Lung (tissue), 12 donors: ENCODE data around the gene RND3. TPM values are rescaled to one million over a fixed set of nuclear protein-coding genes. Genes with fewer than 3 reads are reported as not detected.
A peak's percentile ranks its signal among the peaks of the same experiment; 100 is the strongest.

Experiments used
- ATAC-seq: fragments of 200-7000 bp; cut with Tn5 transposase; one replicate; pipeline ENCODE4 v1.9.1; 2020; ENCODE audit warnings: moderate number of reproducible peaks; ENCODE audit not compliant: insufficient read depth, low FRiP score
- DNase-seq, 3 donors: peaks; one replicate each; pipeline ENCODE4 v3.0.0-alpha.2; 2013 to 2017
- H3K27ac ChIP-seq, 2 donors: one replicate each; pipeline ENCODE4 v1.5.1; 2013; ENCODE audit warnings: mild to moderate bottlenecking in 2 of 2, moderate library complexity in 2 of 2, control low read depth in 1 of 2, inconsistent platforms in 1 of 2, low read depth in 1 of 2, low read length in 1 of 2
- H3K27me3 ChIP-seq, 3 donors: one replicate each; pipeline ENCODE4 v1.5.1; 2013; ENCODE audit warnings: low read length in 2 of 3; ENCODE audit not compliant: control insufficient read depth in 3 of 3, insufficient read depth in 3 of 3
- H3K36me3 ChIP-seq, 4 donors: one replicate each; pipeline ENCODE4 v1.5.1; 2013; ENCODE audit warnings: low read length in 4 of 4, mild to moderate bottlenecking in 1 of 4, moderate library complexity in 1 of 4; ENCODE audit not compliant: control insufficient read depth in 4 of 4, insufficient read depth in 4 of 4
- H3K4me1 ChIP-seq, 5 donors: one replicate each; pipeline ENCODE4 v1.5.1; 2013; ENCODE audit warnings: low read length in 5 of 5, mild to moderate bottlenecking in 2 of 5, moderate library complexity in 1 of 5; ENCODE audit not compliant: control insufficient read depth in 5 of 5, insufficient read depth in 5 of 5
- H3K4me3 ChIP-seq: one replicate; pipeline ENCODE4 v1.5.1; 2013; ENCODE audit warnings: mild to moderate bottlenecking, control low read depth, moderate library complexity
- H3K9ac ChIP-seq, 2 donors: one replicate each; pipeline ENCODE4 v1.5.1; 2013; ENCODE audit warnings: low read length in 2 of 2, control low read depth in 1 of 2; ENCODE audit not compliant: insufficient read depth in 1 of 2
- H3K9me3 ChIP-seq, 4 donors: one replicate each; pipeline ENCODE4 v1.5.1; 2013; ENCODE audit warnings: low read length in 3 of 4, mild to moderate bottlenecking in 1 of 4, moderate library complexity in 1 of 4; ENCODE audit not compliant: control insufficient read depth in 4 of 4, insufficient read depth in 3 of 4
- WGBS, 2 donors: extraction: QIAGEN DNeasy Blood & Tissue Kit; methylation state at CpG; one replicate each; pipeline ENCODE4 v1.1.7; 2013; 5-methylcytosine and 5-hydroxymethylcytosine counted together
- polyA plus RNA-seq, 2 donors: library from polyadenylated mRNA; stranded (reverse); fragments of 200-250 nt; gene quantifications; one replicate each; pipeline ENCODE4 v1.2.1, GENCODE V29; 2013
- total RNA-seq, 2 donors: library from RNA; depleted of rRNA in 1 of 2; stranded (reverse); fragments of >200 nt in 1 of 2; gene quantifications; one replicate each; pipeline ENCODE4 v1.2.1, GENCODE V29; 2014 to 2021
- TF ChIP-seq, protein P1 (sequence below): IDR thresholded peaks from 2 replicates; pipeline ENCODE4 v1.5.1; 2012; ENCODE audit warnings: mild to moderate bottlenecking; ENCODE audit errors: control extremely low read depth, extremely low read depth
- donor health status: control.
- donor health status: control.
- donor health status: Bipolar disorder and iron deficiency.
- donor health status: healthy.
- donor health status: DM: yes; HTN: yes; CAD: no.

RND3 gene
- total and polyA plus RNA-seq, 4 donors, result 23.5 to 43.7 (median 33.4) TPM

DNA sequence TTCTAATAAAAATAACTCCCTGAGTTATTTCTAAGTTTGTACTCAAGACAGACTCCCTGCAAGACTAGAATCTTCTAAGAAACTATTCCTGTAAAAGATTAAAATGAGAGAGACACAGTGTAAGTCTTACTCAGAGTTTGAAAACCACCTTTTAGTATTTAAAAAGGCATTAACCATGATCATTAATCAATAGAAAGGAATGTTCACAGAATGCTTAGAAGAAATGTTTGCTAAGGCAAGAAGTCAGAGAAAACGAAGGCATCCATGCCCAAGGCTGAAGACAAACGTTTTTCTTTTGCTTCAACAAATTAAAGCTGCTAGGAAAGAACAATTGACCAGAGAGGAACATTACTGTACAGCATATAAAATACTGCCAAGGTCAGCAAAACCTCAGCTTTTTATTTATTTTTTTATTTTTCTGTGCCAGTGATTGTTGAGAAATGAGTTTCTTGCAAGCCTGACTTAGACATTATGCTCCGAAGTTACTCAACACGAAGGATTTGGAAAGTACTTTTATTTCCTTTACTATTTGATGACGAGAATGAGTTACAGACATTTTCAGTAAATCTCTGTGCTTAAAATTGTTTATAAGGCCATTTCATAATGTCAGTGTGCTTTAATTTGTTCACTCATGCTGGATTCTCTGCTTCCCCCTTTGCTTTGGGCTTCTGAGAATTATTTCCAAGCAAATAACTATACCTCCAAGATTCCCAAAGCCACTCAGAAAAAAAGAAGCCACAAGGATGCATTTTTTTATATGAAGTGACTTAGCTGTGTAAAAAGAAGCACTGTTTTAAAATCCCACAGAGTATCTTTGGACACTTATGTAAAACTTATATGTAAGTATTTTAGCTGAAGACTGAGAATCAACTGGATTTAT is 20.5 kb downstream of the RND3 start:
- peak overlapping the region in 1 of 2 donors; percentile 0 for H3K9ac ChIP-seq
- TF ChIP-seq, protein P1, sequence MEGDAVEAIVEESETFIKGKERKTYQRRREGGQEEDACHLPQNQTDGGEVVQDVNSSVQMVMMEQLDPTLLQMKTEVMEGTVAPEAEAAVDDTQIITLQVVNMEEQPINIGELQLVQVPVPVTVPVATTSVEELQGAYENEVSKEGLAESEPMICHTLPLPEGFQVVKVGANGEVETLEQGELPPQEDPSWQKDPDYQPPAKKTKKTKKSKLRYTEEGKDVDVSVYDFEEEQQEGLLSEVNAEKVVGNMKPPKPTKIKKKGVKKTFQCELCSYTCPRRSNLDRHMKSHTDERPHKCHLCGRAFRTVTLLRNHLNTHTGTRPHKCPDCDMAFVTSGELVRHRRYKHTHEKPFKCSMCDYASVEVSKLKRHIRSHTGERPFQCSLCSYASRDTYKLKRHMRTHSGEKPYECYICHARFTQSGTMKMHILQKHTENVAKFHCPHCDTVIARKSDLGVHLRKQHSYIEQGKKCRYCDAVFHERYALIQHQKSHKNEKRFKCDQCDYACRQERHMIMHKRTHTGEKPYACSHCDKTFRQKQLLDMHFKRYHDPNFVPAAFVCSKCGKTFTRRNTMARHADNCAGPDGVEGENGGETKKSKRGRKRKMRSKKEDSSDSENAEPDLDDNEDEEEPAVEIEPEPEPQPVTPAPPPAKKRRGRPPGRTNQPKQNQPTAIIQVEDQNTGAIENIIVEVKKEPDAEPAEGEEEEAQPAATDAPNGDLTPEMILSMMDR, result no peak
- no peak for ATAC-seq
- no peak overlapping the region for H3K27ac ChIP-seq
- WGBS, 2 donors, result 60 to 62% methylated on average over 5 of the region's 5 CpGs
- peak in 2 of 3 donors; percentile 77 for DNase-seq
- peaks cover 0 to 42% (median 15%) of the 10 kb centered on the region in 4 donors for H3K36me3 ChIP-seq
- no peaks in the 10 kb centered on the region for H3K27me3 ChIP-seq
- peaks cover 0 to 35% (median 4%) of the 10 kb centered on the region in 5 donors for H3K4me1 ChIP-seq
- no peaks in the 10 kb centered on the region for H3K9me3 ChIP-seq
- no peak overlapping the region for H3K4me3 ChIP-seq

DNA sequence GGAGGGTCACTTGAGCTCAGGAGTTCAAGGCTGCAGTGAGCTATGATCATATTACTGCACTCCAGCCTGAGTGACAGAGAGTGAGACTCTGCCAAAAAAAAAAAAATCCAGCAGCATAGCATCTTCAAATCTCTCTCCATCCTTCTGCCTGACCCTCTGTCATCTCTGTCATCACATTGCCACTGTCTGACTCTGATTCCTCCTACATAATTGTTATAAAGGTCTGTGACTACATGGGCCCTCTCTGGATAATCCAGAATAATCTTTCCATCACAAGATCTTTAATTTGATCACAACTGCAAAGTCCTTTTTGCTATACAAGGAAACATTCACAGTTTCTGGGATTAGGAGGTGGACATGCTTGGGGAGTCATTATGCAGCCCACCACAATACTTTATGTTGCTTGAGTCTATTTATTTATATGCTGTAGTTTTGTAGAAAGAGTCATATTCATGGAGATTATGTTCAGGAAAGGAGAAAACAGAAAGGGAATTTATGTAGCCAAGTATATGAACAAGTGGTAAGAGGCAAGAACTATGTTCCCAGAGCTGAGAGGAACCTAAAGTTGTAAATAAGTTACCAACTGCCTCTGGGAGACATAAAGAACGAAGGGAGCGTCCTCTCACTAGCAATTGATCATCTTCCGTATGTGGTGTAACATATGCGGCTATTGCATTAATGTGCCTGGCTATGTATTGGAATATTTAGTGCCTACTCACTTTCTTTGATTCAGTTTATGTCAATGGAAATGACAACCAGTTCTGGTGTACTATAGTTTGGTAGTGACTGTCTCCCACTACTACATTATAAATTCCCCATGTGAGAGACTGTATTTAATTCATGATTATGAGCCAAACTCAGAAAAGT is 21.5 kb downstream of the RND3 start:
- no peak for ATAC-seq

DNA sequence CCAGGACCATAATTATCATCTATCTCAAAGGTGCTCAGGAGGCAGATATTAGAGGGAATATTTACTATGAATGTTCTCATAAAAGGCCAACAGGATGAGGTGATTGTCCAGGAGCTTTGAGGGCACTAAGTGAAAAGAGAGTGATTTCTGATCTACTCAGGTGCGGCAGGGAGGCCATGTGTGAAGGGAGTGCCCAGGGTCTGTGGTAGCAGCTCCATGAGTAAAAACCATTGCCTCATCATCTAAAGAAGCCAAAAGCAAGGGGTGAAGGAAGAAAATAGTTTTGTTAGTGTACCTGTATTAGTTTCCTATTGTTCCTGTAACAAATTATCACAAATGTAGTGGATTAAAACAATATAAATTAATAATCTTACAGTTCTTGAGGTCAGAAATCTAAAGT is 22.5 kb downstream of the RND3 start:
- TF ChIP-seq, protein P1, result no peak
- H3K27ac ChIP-seq, result no peak overlapping the region
- no peaks in the 10 kb centered on the region for H3K27me3 ChIP-seq
- H3K9me3 ChIP-seq, result no peaks in the 10 kb centered on the region
- peaks cover 0 to 34% (median 3%) of the 10 kb centered on the region in 5 donors for H3K4me1 ChIP-seq
- H3K9ac ChIP-seq, result no peak overlapping the region
- DNase-seq, result no peak
- no peak overlapping the region for H3K4me3 ChIP-seq
- peaks cover 0 to 22% (median 10%) of the 10 kb centered on the region in 4 donors for H3K36me3 ChIP-seq
- ATAC-seq, result no peak
- 94 to 95% methylated on average over 1 of the region's 1 CpG for WGBS, 2 donors

More for the DNA sequence above, 21.5 kb downstream of the RND3 start:
- no peak overlapping the region for H3K27ac ChIP-seq
- no peak overlapping the region for H3K4me3 ChIP-seq
- H3K9ac ChIP-seq, result no peak overlapping the region
- H3K4me1 ChIP-seq, result peaks cover 0 to 33% (median 3%) of the 10 kb centered on the region in 5 donors
- peaks cover 0 to 32% (median 15%) of the 10 kb centered on the region in 4 donors for H3K36me3 ChIP-seq
- H3K9me3 ChIP-seq, result no peaks in the 10 kb centered on the region
- DNase-seq, result no peak
- WGBS, 2 donors, result 95 to 97% methylated on average over 4 of the region's 4 CpGs
- no peaks in the 10 kb centered on the region for H3K27me3 ChIP-seq
- TF ChIP-seq, protein P1, result no peak
